Activated CD8-positive, alpha-beta memory T cell treated with anti-CD3 and anti-CD28 coated beads for 48 hours (primary cell): ENCODE measurements around the gene ATAD3C.

Experiments
- DNase-seq, 3 experiments: peaks; one replicate each; pipeline ENCODE4 v3.0.0-alpha.2; 2020; ENCODE audit warnings: low read depth in 2 of 3, low spot score in 2 of 3

Gene ATAD3C

GRCh38 chr1:1430114-1430982 is 19.1 kb upstream of the ATAD3C start:
- DNase-seq: no peak

GRCh38 chr1:1430992-1431844 is 18.3 kb upstream of the ATAD3C start:
- no peak for DNase-seq

GRCh38 chr1:1431845-1432273 is 17.6 kb upstream of the ATAD3C start:
- no peak for DNase-seq

GRCh38 chr1:1432274-1432950 is 17.1 kb upstream of the ATAD3C start:
- no peak for DNase-seq

- DNase-seq: no peak
These were observed 16.3 kb upstream of the ATAD3C start for GRCh38 chr1:1432951-1433803.

GRCh38 chr1:1433804-1434130 is 15.7 kb upstream of the ATAD3C start:
- DNase-seq: peak in 2 of 3 experiments; percentile 23 to 46

GRCh38 chr1:1434131-1434823 is 15.2 kb upstream of the ATAD3C start:
- DNase-seq: peak in 1 of 3 experiments; percentile 28

GRCh38 chr1:1434824-1435105 is 14.7 kb upstream of the ATAD3C start:
- DNase-seq: no peak

- DNase-seq: peak; percentile 41 to 57 (median 47)
These were observed 14.2 kb upstream of the ATAD3C start, which contains the start of gene VWA1 for GRCh38 chr1:1435106-1435903. Gene VWA1 (plus strand): TSS chr1:1435690. CDS start chr1:1435749, 59 bp downstream.

- no peak for DNase-seq
These were observed 13.4 kb upstream of the ATAD3C start for GRCh38 chr1:1435911-1436629.

GRCh38 chr1:1436630-1437032 is 12.9 kb upstream of the ATAD3C start:
- no peak for DNase-seq

GRCh38 chr1:1437033-1437903 is 12.2 kb upstream of the ATAD3C start:
- DNase-seq: no peak

GRCh38 chr1:1437904-1438376 is 11.5 kb upstream of the ATAD3C start:
- DNase-seq: no peak

GRCh38 chr1:1438531-1439381 is 10.7 kb upstream of the ATAD3C start:
- no peak for DNase-seq

- no peak for DNase-seq
These were observed 9.8 kb upstream of the ATAD3C start for GRCh38 chr1:1439546-1440261.
